Erythroblast (primary cell): ENCODE measurements around the gene NSUN2.

Source experiments
- GATA1 ChIP-seq: IDR thresholded peaks from 2 replicates; pipeline ENCODE4 v1.6.1; 2011; ENCODE audit warnings: low read depth, mild to moderate bottlenecking, control low read depth, low read length, moderate library complexity
- POLR2A ChIP-seq: IDR thresholded peaks from 2 replicates; pipeline ENCODE4 v1.6.1; 2011; ENCODE audit warnings: mild to moderate bottlenecking, low read length

GRCh38 chr5:6590581-6590980 lies 42.3 kb downstream of the NSUN2 start:
- TF ChIP-seq POLR2A, result no peak
- no peak for TF ChIP-seq GATA1
